GM10266 (cell line): ENCODE data around the gene VAV2.

ENCODE experiments used
- DNase-seq: peaks from one replicate; pipeline ENCODE4 v3.0.0; 2012; ENCODE audit errors: extremely low spot score
- CTCF ChIP-seq: IDR thresholded peaks from 2 replicates; pipeline ENCODE4 v1.5.1; 2012; ENCODE audit warnings: mild to moderate bottlenecking, low read depth; ENCODE audit not compliant: control insufficient read depth, insufficient read depth; ENCODE audit errors: missing control alignments

The VAV2 gene

GRCh38 chr9:133877967-133878366, 114.2 kb downstream of the VAV2 start:
- no peak for DNase-seq

GRCh38 chr9:133877327-133877726, 114.8 kb downstream of the VAV2 start:
- DNase-seq: no peak
- TF ChIP-seq CTCF: no peak

More at GRCh38 chr9:133877967-133878366, 114.2 kb downstream of the VAV2 start:
- TF ChIP-seq CTCF: no peak

- DNase-seq: no peak
- no peak for TF ChIP-seq CTCF
Measured at GRCh38 chr9:133876836-133877235, 115.3 kb downstream of the VAV2 start.

GRCh38 chr9:133876144-133876543, 116.0 kb downstream of the VAV2 start:
- no peak for DNase-seq
- TF ChIP-seq CTCF: no peak

GRCh38 chr9:133875131-133875530, 117.0 kb downstream of the VAV2 start:
- no peak for TF ChIP-seq CTCF

GRCh38 chr9:133874659-133875058, 117.5 kb downstream of the VAV2 start:
- no peak for TF ChIP-seq CTCF
- no peak for DNase-seq

More at GRCh38 chr9:133875131-133875530, 117.0 kb downstream of the VAV2 start:
- DNase-seq: no peak

GRCh38 chr9:133874060-133874657, 118.0 kb downstream of the VAV2 start:
- TF ChIP-seq CTCF: no peak
- no peak for DNase-seq
